ENCODE data around the gene MOB3C. TPM values are rescaled to one million over a fixed set of nuclear protein-coding genes. Genes with fewer than 3 reads are reported as not detected.

The MOB3C gene
- polyA plus RNA-seq, 1 donor from 2014 or later, result 0.41 TPM

DNA sequence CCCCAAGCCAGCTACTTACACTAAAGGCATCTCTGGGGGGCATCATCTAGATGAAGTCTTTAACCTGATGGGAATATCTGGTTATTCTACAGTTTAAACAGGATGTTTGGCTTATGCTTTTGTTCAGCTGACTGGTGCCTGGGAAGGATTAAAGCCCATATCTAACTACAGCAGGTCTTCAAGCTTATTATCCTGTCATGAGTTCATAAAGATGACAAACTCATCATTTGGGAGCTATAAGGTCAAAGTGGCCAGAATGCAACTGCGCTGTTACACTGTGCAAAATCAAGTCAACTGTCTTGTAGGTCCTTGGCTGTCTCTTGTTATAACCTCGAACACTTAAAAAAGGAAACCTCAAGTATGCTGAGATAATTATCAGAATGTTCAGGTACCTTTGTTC lies 18.6 kb upstream of the MOB3C start (continued):
- TF ChIP-seq REST (IDR thresholded peaks at IDR 0.05; ENCODE audit: borderline replicate concordance) (no peak), EP300 (conservative IDR thresholded peaks at IDR 0.05; ENCODE audit: poor library complexity, severe bottlenecking) (no peak)

DNA sequence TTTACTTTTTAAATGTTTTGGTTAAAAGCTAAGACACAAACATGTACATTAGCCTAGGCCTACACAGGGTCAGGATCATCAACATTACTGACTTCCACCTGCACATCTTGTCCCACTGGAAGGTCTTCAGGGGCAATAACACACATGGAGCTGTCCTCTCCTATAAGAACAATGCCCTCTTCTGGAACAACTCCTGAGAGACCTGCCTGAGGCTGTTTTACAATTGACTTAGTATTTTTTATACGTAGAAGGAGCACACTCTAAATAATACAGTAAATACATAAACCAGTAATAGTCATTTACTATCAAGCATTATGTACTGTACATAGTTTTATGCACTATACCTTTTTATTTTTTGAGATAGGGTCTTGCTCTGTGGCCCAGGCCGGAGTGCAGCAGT lies 14.1 kb upstream of the MOB3C start:
- H3K4me3 ChIP-seq (ENCODE audit: low read length), result no peak overlapping the region
- H3K36me3 ChIP-seq (ENCODE audit: insufficient read depth, low read length), result peaks cover 10% of the 10 kb centered on the region
- H3K27ac ChIP-seq (ENCODE audit: low read length), result no peak overlapping the region
- no peak overlapping the region for H3K9ac ChIP-seq (ENCODE audit: low read length)
- H3F3A ChIP-seq (ENCODE audit: insufficient read depth, low read length, poor library complexity, severe bottlenecking), result no peaks in the 10 kb centered on the region
- no peaks in the 10 kb centered on the region for H4K20me1 ChIP-seq (ENCODE audit: insufficient read depth)
- no peak overlapping the region for H2AFZ ChIP-seq (ENCODE audit: low read depth, low read length)
- no peak for TF ChIP-seq RAD21 (conservative IDR thresholded peaks at IDR 0.05)
- H3K9me3 ChIP-seq (ENCODE audit: low read length), result no peaks in the 10 kb centered on the region
- no peaks in the 10 kb centered on the region for H3K27me3 ChIP-seq (ENCODE audit: insufficient read depth, low read depth, low read length)
- H3K9me2 ChIP-seq (ENCODE audit: insufficient read depth, low read length), result no peaks in the 10 kb centered on the region
- H3K79me2 ChIP-seq (replicated peaks; ENCODE audit: insufficient read depth, low read length), result no peaks in the 10 kb centered on the region
- no peak overlapping the region for H3K4me2 ChIP-seq (ENCODE audit: low read length)

GRCh38 chr1:46623743-46624644 lies 7.4 kb upstream of the MOB3C start:
- Histone ChIP-seq H3F3A (ENCODE audit: insufficient read depth, low read length, poor library complexity, severe bottlenecking) (no peaks in the 10 kb centered on the region), H3K27me3 (ENCODE audit: insufficient read depth, low read depth, low read length) (no peaks in the 10 kb centered on the region), H3K36me3 (ENCODE audit: insufficient read depth, low read length) (no peaks in the 10 kb centered on the region), H3K4me3 (ENCODE audit: low read length) (no peak overlapping the region), H3K79me2 (replicated peaks; ENCODE audit: insufficient read depth, low read length) (no peaks in the 10 kb centered on the region), H3K9me2 (ENCODE audit: insufficient read depth, low read length) (no peaks in the 10 kb centered on the region), H3K9ac (ENCODE audit: low read length) (no peak overlapping the region), H4K20me1 (ENCODE audit: insufficient read depth) (no peaks in the 10 kb centered on the region), H3K9me3 (ENCODE audit: low read length) (no peaks in the 10 kb centered on the region), H3K4me2 (ENCODE audit: low read length) (no peak overlapping the region), H2AFZ (ENCODE audit: low read depth, low read length) (no peak overlapping the region), H3K27ac (ENCODE audit: low read length) (no peak overlapping the region)
- TF ChIP-seq TAF1 (IDR thresholded peaks at IDR 0.05; ENCODE audit: low read depth) (no peak), MXI1 (conservative IDR thresholded peaks at IDR 0.05; ENCODE audit: poor library complexity, severe bottlenecking) (no peak), EP300 (conservative IDR thresholded peaks at IDR 0.05; ENCODE audit: poor library complexity, severe bottlenecking) (no peak), RAD21 (conservative IDR thresholded peaks at IDR 0.05) (no peak), REST (IDR thresholded peaks at IDR 0.05; ENCODE audit: borderline replicate concordance) (no peak), POLR2AphosphoS5 (IDR thresholded peaks at IDR 0.05) (no peak), CTCF (IDR thresholded peaks at IDR 0.05; ENCODE audit: poor library complexity, severe bottlenecking) (no peak), EZH2 (IDR thresholded peaks at IDR 0.05; ENCODE audit: borderline replicate concordance, insufficient read depth, low read length, poor library complexity, severe bottlenecking) (no peak), SMC3 (conservative IDR thresholded peaks at IDR 0.05; ENCODE audit: poor library complexity) (no peak)

Measured in neural cell (in vitro differentiated cells).